Liver (tissue), 9 donors: ENCODE results near the gene LRRC27. TPM values are rescaled to one million over a fixed set of nuclear protein-coding genes. Genes with fewer than 3 reads are reported as not detected.

ENCODE experiments used
- DNase-seq: peaks from one replicate; pipeline ENCODE4 v3.0.0-alpha.2; 2017; ENCODE audit warnings: low spot score
- H3K27ac ChIP-seq, 2 donors: one replicate each; pipeline ENCODE4 v1.7.0; 2013; ENCODE audit warnings: inconsistent platforms in 2 of 2, low read length in 2 of 2, control low read depth in 1 of 2, low read depth in 1 of 2, mild to moderate bottlenecking in 1 of 2
- H3K27me3 ChIP-seq, 4 donors: one replicate each; pipeline versions ENCODE4 v1.6.1 to v1.7.0; 2013; ENCODE audit warnings: low read length in 3 of 4, inconsistent platforms in 1 of 4, mild to moderate bottlenecking in 1 of 4, moderate library complexity in 1 of 4; ENCODE audit not compliant: control insufficient read depth in 4 of 4, insufficient read depth in 4 of 4
- H3K36me3 ChIP-seq, 4 donors: one replicate each; pipeline versions ENCODE4 v1.6.1 to v1.7.0; 2013; ENCODE audit warnings: low read length in 3 of 4, mild to moderate bottlenecking in 3 of 4, low read depth in 1 of 4, moderate library complexity in 1 of 4; ENCODE audit not compliant: control insufficient read depth in 4 of 4, insufficient read depth in 3 of 4
- H3K4me1 ChIP-seq, 4 donors: one replicate each; pipeline versions ENCODE4 v1.6.1 to v1.7.0; 2013; ENCODE audit warnings: low read length in 3 of 4, mild to moderate bottlenecking in 3 of 4, moderate library complexity in 1 of 4; ENCODE audit not compliant: control insufficient read depth in 4 of 4, insufficient read depth in 4 of 4
- H3K4me3 ChIP-seq, 3 donors: one replicate each; pipeline versions ENCODE4 v1.6.1 to v1.7.0; 2013; ENCODE audit warnings: low read length in 3 of 3, control low read depth in 1 of 3, low read depth in 1 of 3, mild to moderate bottlenecking in 1 of 3
- H3K9ac ChIP-seq, 2 donors: one replicate each; pipeline ENCODE4 v1.7.0; 2013; ENCODE audit warnings: low read length in 2 of 2, mild to moderate bottlenecking in 2 of 2, moderate library complexity in 2 of 2, control low read depth in 1 of 2, low read depth in 1 of 2
- H3K9me3 ChIP-seq, 4 donors: one replicate each; pipeline versions ENCODE4 v1.6.1 to v1.7.0; 2013; ENCODE audit warnings: low read length in 3 of 4; ENCODE audit not compliant: control insufficient read depth in 4 of 4
- ATF3 ChIP-seq: IDR thresholded peaks from 2 replicates; pipeline ENCODE4 v1.6.1; 2016; ENCODE audit warnings: antibody characterized with exemption
- CTCF ChIP-seq: fragments of 150-350 bp; IDR thresholded peaks from 2 replicates; pipeline ENCODE4 v1.5.1; 2017; ENCODE audit warnings: improper control_type of control experiment, low read depth, low read length; ENCODE audit not compliant: missing input control
- EGR1 ChIP-seq, 2 donors: IDR thresholded peaks; 2 replicates each; pipeline ENCODE4 v1.6.1; 2016 to 2018; ENCODE audit warnings: antibody characterized with exemption in 2 of 2, low read depth in 2 of 2
- FOXA1 ChIP-seq: IDR thresholded peaks from 2 replicates; pipeline ENCODE4 v1.6.1; 2016; ENCODE audit warnings: antibody characterized with exemption
- FOXA2 ChIP-seq: IDR thresholded peaks from 2 replicates; pipeline ENCODE4 v1.6.1; 2016; ENCODE audit warnings: antibody characterized with exemption
- GABPA ChIP-seq, 2 donors: IDR thresholded peaks in 1 of 2; conservative IDR thresholded peaks in 1 of 2; 2 replicates each; pipeline ENCODE4 v1.6.1; 2016; ENCODE audit warnings: antibody characterized with exemption in 2 of 2, mild to moderate bottlenecking in 1 of 2, moderate library complexity in 1 of 2
- HNF4A ChIP-seq, 2 donors: conservative IDR thresholded peaks; 2 replicates each; pipeline ENCODE4 v1.6.1; 2016; ENCODE audit warnings: antibody characterized with exemption in 2 of 2, mild to moderate bottlenecking in 2 of 2
- HNF4G ChIP-seq: IDR thresholded peaks from 2 replicates; pipeline ENCODE4 v1.6.1; 2016; ENCODE audit warnings: antibody characterized with exemption
- JUND ChIP-seq, 2 donors: IDR thresholded peaks; 2 replicates each; pipeline ENCODE4 v1.6.1; 2016; ENCODE audit warnings: antibody characterized with exemption in 2 of 2
- MAX ChIP-seq: IDR thresholded peaks from 2 replicates; pipeline ENCODE4 v1.6.1; 2016; ENCODE audit warnings: antibody characterized with exemption
- NR2F2 ChIP-seq: IDR thresholded peaks from 2 replicates; pipeline ENCODE4 v1.6.1; 2016; ENCODE audit warnings: antibody characterized with exemption
- RAD21 ChIP-seq, 2 donors: IDR thresholded peaks; 2 replicates each; pipeline ENCODE4 v1.6.1; 2016; ENCODE audit warnings: antibody characterized with exemption in 2 of 2, mild to moderate bottlenecking in 2 of 2
- REST ChIP-seq: IDR thresholded peaks from 2 replicates; pipeline ENCODE4 v1.6.1; 2016; ENCODE audit warnings: antibody characterized with exemption, mild to moderate bottlenecking
- RXRA ChIP-seq, 2 donors: IDR thresholded peaks; 2 replicates each; pipeline ENCODE4 v1.6.1; 2017 to 2018; ENCODE audit warnings: antibody characterized with exemption in 2 of 2, mild to moderate bottlenecking in 1 of 2
- SP1 ChIP-seq: IDR thresholded peaks from 2 replicates; pipeline ENCODE4 v1.6.1; 2018; ENCODE audit warnings: antibody characterized with exemption, mild to moderate bottlenecking
- TAF1 ChIP-seq: conservative IDR thresholded peaks from 2 replicates; pipeline ENCODE4 v1.6.1; 2016; ENCODE audit warnings: antibody characterized with exemption, mild to moderate bottlenecking
- YY1 ChIP-seq: IDR thresholded peaks from 2 replicates; pipeline ENCODE4 v1.6.1; 2016; ENCODE audit warnings: antibody characterized with exemption, mild to moderate bottlenecking
- ZBTB33 ChIP-seq: IDR thresholded peaks from 2 replicates; pipeline ENCODE4 v1.6.1; 2016; ENCODE audit warnings: antibody characterized with exemption
- WGBS: extraction: QIAGEN DNeasy Blood & Tissue Kit; methylation state at CpG from one replicate; pipeline ENCODE4 v1.1.7; 2013; 5-methylcytosine and 5-hydroxymethylcytosine counted together
- polyA plus RNA-seq, 2 donors: library from polyadenylated mRNA; stranded (reverse) in 1 of 2; unstranded in 1 of 2; fragments of 200-250 nt in 1 of 2; fragments of >200 nt in 1 of 2; fragmentation: Nextera tagmentation in 1 of 2; extraction: Ambion mirVana in 1 of 2; gene quantifications; one replicate each; pipeline versions ENCODE4 v1.2.1 to v1.2.3, GENCODE V29; 2013 to 2015
- total RNA-seq, 2 donors: library from RNA; depleted of rRNA; stranded (reverse); fragments of >200 nt; gene quantifications; one replicate each; pipeline ENCODE4 v1.2.3, GENCODE V29; 2014
- donor health status: healthy.
- donor health status: healthy.
- donor health status: healthy.
- donor health status: healthy.
- donor health status: healthy.

The LRRC27 gene
- total and polyA plus RNA-seq, 4 donors = 1.8 to 2.8 (median 2.6) TPM

- Histone ChIP-seq H3K36me3 (no peaks in the 10 kb centered on the region), H3K4me1 (no peaks in the 10 kb centered on the region), H3K27me3 (no peaks in the 10 kb centered on the region), H3K9me3 (peaks cover 0 to 3% (median 2%) of the 10 kb centered on the region in 4 donors), H3K4me3 (no peak overlapping the region), H3K27ac (no peak overlapping the region), H3K9ac (no peak overlapping the region)
- TF ChIP-seq MAX (no peak), RAD21 (IDR thresholded peaks at IDR 0.05) (no peak), HNF4A (conservative IDR thresholded peaks at IDR 0.05) (no peak), CTCF (no peak), JUND (IDR thresholded peaks at IDR 0.05) (no peak), ATF3 (no peak), ZBTB33 (no peak), RXRA (IDR thresholded peaks at IDR 0.05) (no peak), FOXA2 (no peak), FOXA1 (no peak), HNF4G (no peak), SP1 (no peak), EGR1 (IDR thresholded peaks at IDR 0.05; ENCODE audit: low read depth in 2 of 2) (no peak), NR2F2 (no peak), GABPA (IDR thresholded peaks at IDR 0.05 in 1 of 2, conservative IDR thresholded peaks at IDR 0.05 in 1 of 2) (no peak), REST (no peak), TAF1 (no peak), YY1 (no peak)
- 91% methylated on average over 2 of the region's 2 CpGs for WGBS
- DNase-seq = no peak
Measured at GRCh38 chr10:132289439-132289838, 42.6 kb upstream of the LRRC27 start.

GRCh38 chr10:132290631-132291030 lies 41.4 kb upstream of the LRRC27 start:
- H3K4me1 ChIP-seq = no peaks in the 10 kb centered on the region
- no peak overlapping the region for H3K9ac ChIP-seq
- H3K27ac ChIP-seq = no peak overlapping the region
- H3K27me3 ChIP-seq = no peaks in the 10 kb centered on the region
- no peaks in the 10 kb centered on the region for H3K36me3 ChIP-seq
- H3K9me3 ChIP-seq = peaks cover 0 to 3% (median 2%) of the 10 kb centered on the region in 4 donors
- 88% methylated on average over 6 of the region's 6 CpGs for WGBS
- no peak overlapping the region for H3K4me3 ChIP-seq
- DNase-seq = no peak
- TF ChIP-seq FOXA2 = no peak
- no peak for TF ChIP-seq SP1
- no peak for TF ChIP-seq RXRA (IDR thresholded peaks at IDR 0.05)
- no peak for TF ChIP-seq CTCF
- TF ChIP-seq REST = no peak
- TF ChIP-seq GABPA (IDR thresholded peaks at IDR 0.05 in 1 of 2, conservative IDR thresholded peaks at IDR 0.05 in 1 of 2) = no peak
- TF ChIP-seq EGR1 (IDR thresholded peaks at IDR 0.05; ENCODE audit: low read depth in 2 of 2) = no peak
